Activated CD8-positive, alpha-beta memory T cell treated with anti-CD3 and anti-CD28 coated beads, Interleukin-2, amount 50 U/mL, for 1 hour (primary cell): ENCODE results near the gene RNF175.
"Not testable (repeated sequence)": the region's sequence is repeated elsewhere in the genome, so short reads cannot be mapped to it uniquely, and the experiment has no call there.

Source experiments
- DNase-seq: peaks from one replicate; pipeline ENCODE4 v3.0.0-alpha.2; 2020; ENCODE audit errors: extremely low read depth

The RNF175 gene

GRCh38 chr4:153683763-153684181, 76.1 kb downstream of the RNF175 start:
- DNase-seq, result no peak

DNA sequence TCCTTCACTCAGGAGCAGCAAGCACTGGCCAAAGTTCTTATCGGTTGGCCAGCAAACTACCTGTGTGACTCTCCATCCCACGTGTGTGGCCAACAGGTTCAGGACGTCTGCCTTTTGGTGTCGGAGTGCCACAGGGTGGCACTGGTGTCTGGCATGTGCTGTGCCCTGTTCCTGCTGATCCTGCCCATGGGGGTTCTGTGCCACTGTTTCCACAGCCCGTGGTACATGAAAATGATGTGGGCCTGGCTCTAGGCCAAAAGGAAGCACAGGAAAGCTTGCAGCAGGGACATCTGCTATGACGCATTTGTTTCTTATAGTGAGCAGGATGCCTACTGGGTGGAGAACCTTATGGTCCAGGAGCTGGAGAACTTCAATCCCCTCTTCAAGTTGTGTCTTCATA, 80.3 kb downstream of the RNF175 start:
- no peak for DNase-seq

GRCh38 chr4:153676984-153677383, 82.8 kb downstream of the RNF175 start:
- DNase-seq, result no peak

DNA sequence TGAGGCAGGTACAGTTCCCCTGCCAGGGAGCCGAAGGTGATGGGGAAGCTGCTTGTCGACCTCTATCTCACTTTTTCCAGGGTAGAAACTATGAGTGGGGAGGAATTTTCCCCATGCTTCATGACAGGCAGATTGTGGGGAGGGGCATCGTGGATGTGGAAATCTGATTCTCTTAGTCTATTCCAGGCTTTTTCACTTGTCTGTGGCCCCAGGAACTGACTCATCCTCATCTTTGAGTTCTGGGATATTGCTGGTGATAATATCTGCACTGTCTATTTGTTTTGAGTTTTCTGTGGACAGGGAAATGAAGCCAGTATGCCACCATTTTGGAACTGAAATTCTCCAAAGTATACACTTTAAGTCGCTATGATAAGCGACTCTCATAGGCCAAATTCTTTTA, 83.3 kb downstream of the RNF175 start:
- no peak for DNase-seq

DNA sequence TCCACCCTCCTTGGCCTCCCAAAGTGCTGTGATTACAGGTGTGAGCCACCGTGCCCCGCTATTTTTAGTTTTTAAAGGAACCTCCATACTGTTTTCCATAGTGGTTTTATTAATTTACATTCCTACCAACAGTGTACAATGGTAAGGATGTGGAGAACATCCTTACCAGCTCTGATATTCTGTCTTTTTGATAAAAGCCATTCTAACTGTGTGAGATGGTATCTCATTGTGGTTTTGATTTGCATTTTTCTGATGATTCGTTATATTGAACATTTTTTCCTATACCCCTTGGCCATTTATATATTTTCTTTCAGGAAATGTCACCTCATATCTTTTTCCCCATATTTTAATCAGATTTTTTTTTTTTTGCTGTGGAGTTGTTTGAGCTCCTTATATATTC, 90.0 kb downstream of the RNF175 start:
- no peak for DNase-seq

GRCh38 chr4:153668647-153669046, 91.2 kb downstream of the RNF175 start:
- DNase-seq, result no peak

DNA sequence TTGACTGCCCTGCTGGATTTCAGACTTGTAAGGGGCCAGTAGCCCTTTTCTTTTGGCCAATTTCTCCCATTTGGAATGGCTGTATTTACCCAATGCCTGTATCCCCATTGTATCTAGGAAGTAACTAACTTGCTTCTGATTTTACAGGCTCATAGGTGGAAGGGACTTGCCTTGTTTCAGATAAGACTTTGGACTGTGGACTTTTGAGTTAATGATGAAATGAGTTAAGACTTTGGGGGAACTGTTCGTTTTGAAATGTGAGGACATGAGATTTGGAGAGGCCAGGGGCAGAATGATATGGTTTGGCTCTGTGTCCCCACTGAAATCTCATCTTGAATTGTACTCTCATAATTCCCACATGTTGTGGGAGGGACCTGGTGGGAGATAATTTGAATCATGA, 93.3 kb downstream of the RNF175 start:
- DNase-seq, result not testable (repeated sequence)

GRCh38 chr4:153663667-153664066, 96.2 kb downstream of the RNF175 start:
- DNase-seq, result no peak

DNA sequence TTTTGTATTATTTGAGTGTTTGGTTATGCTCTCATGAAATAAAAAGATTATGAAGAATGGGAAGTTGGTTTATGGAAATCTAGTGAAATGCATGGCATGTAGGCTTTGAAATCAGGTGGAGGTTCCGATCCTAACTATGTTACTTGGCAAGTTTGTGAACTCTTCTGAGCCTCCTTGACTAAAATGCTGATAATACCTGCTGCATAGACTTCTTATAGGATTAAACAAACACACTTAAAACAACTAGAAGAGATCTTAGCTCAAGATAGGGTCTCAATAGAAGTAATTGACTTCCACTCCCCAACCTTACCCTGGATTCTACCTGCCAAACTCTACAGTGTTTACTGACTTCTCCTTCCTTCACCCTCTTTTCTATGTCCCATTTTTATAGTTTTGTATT, 97.9 kb downstream of the RNF175 start:
- no peak for DNase-seq

DNA sequence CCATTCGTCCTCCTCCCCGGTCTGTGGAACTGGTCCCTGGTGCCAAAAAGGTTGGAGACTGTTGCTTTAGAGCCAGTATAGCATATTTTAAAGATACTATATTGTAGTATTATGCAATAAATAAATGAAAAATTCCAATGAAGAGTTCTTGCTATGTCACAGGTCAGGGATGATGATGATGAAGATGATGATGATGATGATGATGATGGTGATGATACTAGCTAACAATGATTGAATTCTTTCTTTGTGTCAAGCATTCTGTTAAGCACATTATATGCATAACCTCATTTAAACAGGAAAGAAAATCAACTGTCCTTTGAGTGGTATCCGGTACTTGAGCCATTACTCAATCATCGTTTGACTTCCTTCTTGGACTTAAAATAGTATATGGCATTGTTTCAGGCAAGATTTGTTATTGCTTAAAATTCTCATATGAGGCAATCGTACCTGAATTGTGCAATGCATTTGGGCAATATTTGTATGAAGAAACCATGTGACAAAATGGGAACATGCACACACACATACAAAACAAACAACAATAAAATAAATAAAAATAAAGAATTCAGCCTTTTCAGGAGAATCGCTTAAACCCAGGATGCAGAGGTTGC, 98.5 kb downstream of the RNF175 start:
- no peak for DNase-seq
